Prostate gland (tissue), 2 donors: ENCODE measurements around the gene AGO4.

ENCODE experiments used
- POLR2A ChIP-seq: fragments of 450-650 bp; IDR thresholded peaks from one replicate; pipeline ENCODE4 v1.6.1; 2016; ENCODE audit warnings: antibody characterized with exemption, mild to moderate bottlenecking
- POLR2AphosphoS5 ChIP-seq: sonication (generic); formaldehyde crosslinking; IDR thresholded peaks from one replicate; pipeline ENCODE4 v1.6.1; 2017; ENCODE audit warnings: antibody characterized with exemption
- TF ChIP-seq, protein P1 (sequence below), 4 experiments: fragments of 200-600 bp in 2 of 4; fragments of 450-650 bp in 2 of 4; sonication (generic) in 2 of 4; IDR thresholded peaks; 1 replicate in 3 of 4; 2 replicates in 1 of 4; pipeline ENCODE4 v1.5.1; 2016 to 2019; ENCODE audit warnings: antibody characterized with exemption in 4 of 4, mild to moderate bottlenecking in 2 of 4, moderate library complexity in 2 of 4

DNA sequence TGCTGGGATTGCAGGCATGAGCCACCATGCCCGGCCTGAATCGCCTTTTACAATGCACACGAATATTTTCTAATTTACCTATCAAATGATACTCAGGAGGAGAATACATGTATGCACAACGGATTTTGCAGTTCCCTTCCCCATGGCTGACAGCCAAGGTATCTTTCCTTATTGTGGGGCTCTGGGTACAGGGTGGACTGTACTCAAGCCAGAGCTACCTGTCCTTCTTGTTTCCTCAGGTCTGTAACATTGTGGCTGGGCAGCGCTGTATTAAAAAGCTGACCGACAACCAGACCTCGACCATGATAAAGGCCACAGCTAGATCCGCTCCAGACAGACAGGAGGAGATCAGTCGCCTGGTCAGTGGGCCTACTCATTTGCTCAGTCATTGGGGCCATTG is 93.4 kb downstream of the AGO4 start:
- TF ChIP-seq POLR2A (no peak), POLR2AphosphoS5 (peak; percentile 82)
- TF ChIP-seq, protein P1, sequence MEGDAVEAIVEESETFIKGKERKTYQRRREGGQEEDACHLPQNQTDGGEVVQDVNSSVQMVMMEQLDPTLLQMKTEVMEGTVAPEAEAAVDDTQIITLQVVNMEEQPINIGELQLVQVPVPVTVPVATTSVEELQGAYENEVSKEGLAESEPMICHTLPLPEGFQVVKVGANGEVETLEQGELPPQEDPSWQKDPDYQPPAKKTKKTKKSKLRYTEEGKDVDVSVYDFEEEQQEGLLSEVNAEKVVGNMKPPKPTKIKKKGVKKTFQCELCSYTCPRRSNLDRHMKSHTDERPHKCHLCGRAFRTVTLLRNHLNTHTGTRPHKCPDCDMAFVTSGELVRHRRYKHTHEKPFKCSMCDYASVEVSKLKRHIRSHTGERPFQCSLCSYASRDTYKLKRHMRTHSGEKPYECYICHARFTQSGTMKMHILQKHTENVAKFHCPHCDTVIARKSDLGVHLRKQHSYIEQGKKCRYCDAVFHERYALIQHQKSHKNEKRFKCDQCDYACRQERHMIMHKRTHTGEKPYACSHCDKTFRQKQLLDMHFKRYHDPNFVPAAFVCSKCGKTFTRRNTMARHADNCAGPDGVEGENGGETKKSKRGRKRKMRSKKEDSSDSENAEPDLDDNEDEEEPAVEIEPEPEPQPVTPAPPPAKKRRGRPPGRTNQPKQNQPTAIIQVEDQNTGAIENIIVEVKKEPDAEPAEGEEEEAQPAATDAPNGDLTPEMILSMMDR (IDR thresholded peaks at IDR 0.05) = no peak
